Measurements from ENCODE around the gene KLHL40.

The KLHL40 gene

GRCh38 chr3:42656680-42657610, 28.4 kb upstream of the KLHL40 start:
- no peak for DNase-seq (ENCODE audit: low read depth)

- no peak for DNase-seq (ENCODE audit: low read depth)
These were observed 27.7 kb upstream of the KLHL40 start for GRCh38 chr3:42657675-42658074.

GRCh38 chr3:42658091-42658770, 27.1 kb upstream of the KLHL40 start:
- no peak for DNase-seq (ENCODE audit: low read depth)

- DNase-seq (ENCODE audit: low read depth) = no peak
These were observed 26.5 kb upstream of the KLHL40 start for GRCh38 chr3:42658771-42659390.

- DNase-seq (ENCODE audit: low read depth) = no peak
These were observed 25.7 kb upstream of the KLHL40 start for GRCh38 chr3:42659451-42660130.

- DNase-seq (ENCODE audit: low read depth) = no peak
These were observed 25.1 kb upstream of the KLHL40 start for GRCh38 chr3:42660131-42660715.

- no peak for DNase-seq (ENCODE audit: low read depth)
These were observed 24.4 kb upstream of the KLHL40 start for GRCh38 chr3:42660898-42661297.

GRCh38 chr3:42661593-42662022, 23.7 kb upstream of the KLHL40 start:
- DNase-seq (ENCODE audit: low read depth) = no peak

- no peak for DNase-seq (ENCODE audit: low read depth)
These were observed 23.1 kb upstream of the KLHL40 start for GRCh38 chr3:42662037-42662812.

GRCh38 chr3:42662813-42663535, 22.4 kb upstream of the KLHL40 start:
- DNase-seq (ENCODE audit: low read depth) = no peak

- DNase-seq (ENCODE audit: low read depth) = no peak
These were observed 21.5 kb upstream of the KLHL40 start for GRCh38 chr3:42663581-42664437.

- DNase-seq (ENCODE audit: low read depth) = no peak
These were observed 20.9 kb upstream of the KLHL40 start for GRCh38 chr3:42664438-42664803.

- no peak for DNase-seq (ENCODE audit: low read depth)
These were observed 20.1 kb upstream of the KLHL40 start for GRCh38 chr3:42665050-42665878.

- no peak for DNase-seq (ENCODE audit: low read depth)
These were observed 19.3 kb upstream of the KLHL40 start for GRCh38 chr3:42666022-42666421.

- no peak for DNase-seq (ENCODE audit: low read depth)
These were observed 18.7 kb upstream of the KLHL40 start for GRCh38 chr3:42666577-42666998.

GRCh38 chr3:42667096-42667522, 18.2 kb upstream of the KLHL40 start:
- DNase-seq (ENCODE audit: low read depth) = no peak

- peak; percentile 52 for DNase-seq (ENCODE audit: low read depth)
These were observed 17.6 kb upstream of the KLHL40 start for GRCh38 chr3:42667523-42668412.

GRCh38 chr3:42668413-42668760, 16.9 kb upstream of the KLHL40 start:
- DNase-seq (ENCODE audit: low read depth) = no peak

All from fibroblast of gingiva (primary cell).